ENCODE data around the gene DOCK9. TPM values are rescaled to one million over a fixed set of nuclear protein-coding genes. Genes with fewer than 3 reads are reported as not detected.

Gene DOCK9
- total RNA-seq, 2 experiments from 2014 or later = 33.4 to 36.9 TPM

- ATAC-seq (no peak), DNase-seq (no peak)
- Mint-ChIP-seq H3K27me3 (no peaks in the 10 kb centered on the region), H3K9me3 (no peaks in the 10 kb centered on the region), H3K36me3 (ENCODE audit: low read depth) (peaks cover 8% of the 10 kb centered on the region), H3K4me3 (no peak overlapping the region), H3K27ac (no peak overlapping the region), H3K4me1 (ENCODE audit: low read depth) (peaks cover 80% of the 10 kb centered on the region)
- POLR2A ChIA-PET = interaction anchor here (1.2 kb wide), 1 partner anchor 17 kb away, joined by 4 read pairs; no protein-coding TSS in a partner anchor
- CTCF ChIA-PET = interaction anchor here (1.6 kb wide), 1 partner anchor 55 kb away, joined by 5 read pairs; no protein-coding TSS in a partner anchor
- TF ChIP-seq CTCF (IDR thresholded peaks at IDR 0.05) = no peak
- intact Hi-C loops (cut with micrococcal nuclease) = loop anchor here (5.0 kb wide), 1 partner anchor 87 kb away; no protein-coding TSS in a partner anchor
Measured at GRCh38 chr13:98979012-98979660, 1.3 kb upstream of the DOCK9 start.

- no peaks in the 10 kb centered on the region for H3K27me3 Mint-ChIP-seq
- no peak overlapping the region for H3K27ac Mint-ChIP-seq
- H3K9me3 Mint-ChIP-seq = no peaks in the 10 kb centered on the region
- H3K4me1 Mint-ChIP-seq (ENCODE audit: low read depth) = peaks cover 81% of the 10 kb centered on the region
- ChIA-PET CTCF (interaction anchor here (0.9 to 1.6 kb wide), 3 partner anchors 9 to 56 kb away, joined by 3 to 5 read pairs (median 3); no protein-coding TSS in a partner anchor), POLR2A (interaction anchor here (0.9 to 1.7 kb wide), 3 partner anchors 16 to 108 kb away, joined by 3 to 4 read pairs (median 4); no protein-coding TSS in a partner anchor)
- intact Hi-C loops (cut with micrococcal nuclease) = loop anchor here (5.0 kb wide), 1 partner anchor 86 kb away; no protein-coding TSS in a partner anchor
- H3K4me3 Mint-ChIP-seq = no peak overlapping the region
- TF ChIP-seq CTCF (IDR thresholded peaks at IDR 0.05) = no peak
- DNase-seq = no peak
- no peak for ATAC-seq
- H3K36me3 Mint-ChIP-seq (ENCODE audit: low read depth) = peaks cover 6% of the 10 kb centered on the region
Measured at GRCh38 chr13:98978280-98978679, 416 bp upstream of the DOCK9 start.

GRCh38 chr13:98976941-98977340 lies 923 bp downstream of the DOCK9 start:
- POLR2A ChIA-PET = interaction anchor here (0.6 to 1.7 kb wide), 2 partner anchors 16 to 426 kb away, joined by 3 to 4 read pairs; no protein-coding TSS in a partner anchor
- intact Hi-C loops (cut with micrococcal nuclease) = loop anchor here (5.0 kb wide), 1 partner anchor 85 kb away; no protein-coding TSS in a partner anchor
- H3K4me1 Mint-ChIP-seq (ENCODE audit: low read depth) = peaks cover 71% of the 10 kb centered on the region

GRCh38 chr13:98976338-98976737 lies 1.5 kb downstream of the DOCK9 start:
- ChIA-PET CTCF (interaction anchor here (1.1 to 2.3 kb wide), 3 partner anchors 52 to 136 kb away, joined by 3 to 7 read pairs (median 5); no protein-coding TSS in a partner anchor), POLR2A (no interaction called here)
- TF ChIP-seq CTCF (IDR thresholded peaks at IDR 0.05) = no peak
- ATAC-seq (no peak), DNase-seq (no peak)
- Mint-ChIP-seq H3K9me3 (no peaks in the 10 kb centered on the region), H3K36me3 (ENCODE audit: low read depth) (no peaks in the 10 kb centered on the region), H3K4me3 (no peak overlapping the region), H3K27me3 (no peaks in the 10 kb centered on the region), H3K27ac (no peak overlapping the region), H3K4me1 (ENCODE audit: low read depth) (peaks cover 68% of the 10 kb centered on the region)
- intact Hi-C loops (cut with micrococcal nuclease) = loop anchor here (5.0 kb wide), 1 partner anchor 84 kb away; no protein-coding TSS in a partner anchor

More at GRCh38 chr13:98976941-98977340, 923 bp downstream of the DOCK9 start:
- ATAC-seq (no peak), DNase-seq (no peak)
- Mint-ChIP-seq H3K4me3 (no peak overlapping the region), H3K9me3 (no peaks in the 10 kb centered on the region), H3K27ac (no peak overlapping the region), H3K36me3 (ENCODE audit: low read depth) (peaks cover 5% of the 10 kb centered on the region), H3K27me3 (no peaks in the 10 kb centered on the region)
- no peak for TF ChIP-seq CTCF (IDR thresholded peaks at IDR 0.05)
- CTCF ChIA-PET = interaction anchor here (1.8 to 2.3 kb wide), 2 partner anchors 52 to 137 kb away, joined by 5 to 7 read pairs; no protein-coding TSS in a partner anchor

- POLR2A ChIA-PET = no interaction called here
- DNase-seq (no peak), ATAC-seq (peak; percentile 38)
- intact Hi-C loops (cut with micrococcal nuclease) = loop anchor here (5.0 kb wide), 1 partner anchor 84 kb away; no protein-coding TSS in a partner anchor
- CTCF ChIA-PET = interaction anchor here (0.9 to 2.3 kb wide), 4 partner anchors 10 to 136 kb away, joined by 3 to 7 read pairs (median 4); no protein-coding TSS in a partner anchor
- Mint-ChIP-seq H3K27ac (peak overlapping the region; percentile 73), H3K36me3 (ENCODE audit: low read depth) (no peaks in the 10 kb centered on the region), H3K4me1 (ENCODE audit: low read depth) (peaks cover 66% of the 10 kb centered on the region), H3K27me3 (no peaks in the 10 kb centered on the region), H3K4me3 (no peak overlapping the region), H3K9me3 (no peaks in the 10 kb centered on the region)
- no peak for TF ChIP-seq CTCF (IDR thresholded peaks at IDR 0.05)
Measured at GRCh38 chr13:98975822-98976261, 2.0 kb downstream of the DOCK9 start.

All from activated CD8-positive, alpha-beta T cell treated with anti-CD3 and anti-CD28 coated beads for 36 hours (primary cell).